DLD1 (cell line): ENCODE measurements around the gene BCO1.

Experiments used
- in situ Hi-C: cut with HindIII; loops from 2 replicates; pipeline ENCODE4 v1.10.0; 2017; ENCODE audit warnings: low sequenced_read_pairs

BCO1 gene

DNA sequence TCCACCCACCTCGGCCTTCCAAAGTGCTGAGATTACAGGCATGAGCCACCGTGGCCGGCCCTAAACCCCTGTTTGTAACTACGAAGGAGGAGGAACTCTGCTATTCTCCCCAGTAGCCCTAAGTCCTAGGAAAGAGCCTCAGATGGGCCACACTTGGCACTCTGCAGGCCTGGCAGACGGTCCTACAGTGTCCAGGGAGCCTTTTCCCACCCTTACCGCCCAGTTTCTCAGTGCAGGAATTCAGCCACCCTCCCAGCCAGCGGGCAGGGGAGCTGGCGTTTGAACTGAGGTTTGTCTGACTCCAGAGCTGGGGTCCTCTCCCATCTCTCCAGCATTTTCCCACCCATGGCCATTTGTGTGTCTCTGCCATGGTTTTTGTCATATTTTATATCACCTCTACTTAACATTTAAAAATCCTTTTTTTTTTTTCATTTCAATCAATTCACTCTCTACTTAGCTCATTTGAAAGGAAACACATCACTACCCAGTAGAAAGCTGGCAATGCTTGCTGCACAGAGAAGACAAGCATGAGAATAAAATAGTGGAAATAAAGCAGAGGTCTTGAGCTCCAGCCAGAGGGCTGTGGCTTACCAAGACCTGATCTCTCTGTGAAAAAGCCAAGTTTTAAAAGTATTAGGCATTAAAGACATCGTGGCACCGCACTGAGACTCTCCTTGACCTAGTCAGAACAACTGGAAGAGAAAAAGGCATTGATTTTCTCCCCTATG lies 34.9 kb downstream of the BCO1 start:
- in situ Hi-C loops = no loop called here

DNA sequence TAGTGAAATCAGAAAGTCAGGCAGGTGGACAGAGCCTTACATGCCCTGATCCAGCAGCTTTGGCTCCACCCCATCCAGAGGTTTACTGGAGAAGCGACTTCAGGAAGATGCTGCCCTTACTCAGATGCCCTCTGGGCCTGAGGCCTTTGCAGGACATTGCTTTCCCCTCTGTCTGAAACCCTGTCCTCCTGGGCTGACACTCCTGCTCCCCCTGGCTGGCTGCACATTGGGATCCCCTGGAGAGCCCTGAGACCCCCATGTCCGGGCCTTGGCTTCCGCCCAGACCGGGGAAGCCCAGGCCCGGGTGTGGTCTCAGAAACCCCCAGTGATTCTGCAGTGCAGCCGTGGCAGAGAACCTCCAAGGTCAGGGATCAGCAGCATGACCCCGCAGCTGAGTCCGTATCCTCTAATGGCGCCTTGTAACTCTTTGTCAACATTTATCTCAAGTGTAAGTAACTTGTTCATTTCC lies 36.6 kb downstream of the BCO1 start:
- in situ Hi-C loops = no loop called here

DNA sequence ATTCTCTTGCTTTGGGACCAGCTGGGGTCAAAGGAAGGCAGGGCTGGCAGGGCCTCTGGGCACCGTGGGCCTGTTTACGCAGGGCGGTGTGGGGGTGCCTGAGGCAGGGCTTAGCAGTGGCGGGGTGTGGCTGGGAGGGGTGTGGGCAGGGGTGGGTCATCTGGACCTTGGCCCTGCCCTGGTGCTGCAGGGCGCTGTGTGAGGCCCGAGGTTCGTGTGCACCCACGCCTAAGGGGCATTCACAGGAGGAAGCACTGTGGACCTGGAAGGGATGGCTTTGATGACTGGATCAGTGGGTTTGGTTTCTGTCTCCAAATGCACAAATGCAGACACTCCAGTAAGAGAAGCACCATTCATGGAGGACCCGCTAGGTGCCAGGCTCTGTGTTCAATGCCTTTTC lies 37.3 kb downstream of the BCO1 start:
- in situ Hi-C loops = no loop called here

DNA sequence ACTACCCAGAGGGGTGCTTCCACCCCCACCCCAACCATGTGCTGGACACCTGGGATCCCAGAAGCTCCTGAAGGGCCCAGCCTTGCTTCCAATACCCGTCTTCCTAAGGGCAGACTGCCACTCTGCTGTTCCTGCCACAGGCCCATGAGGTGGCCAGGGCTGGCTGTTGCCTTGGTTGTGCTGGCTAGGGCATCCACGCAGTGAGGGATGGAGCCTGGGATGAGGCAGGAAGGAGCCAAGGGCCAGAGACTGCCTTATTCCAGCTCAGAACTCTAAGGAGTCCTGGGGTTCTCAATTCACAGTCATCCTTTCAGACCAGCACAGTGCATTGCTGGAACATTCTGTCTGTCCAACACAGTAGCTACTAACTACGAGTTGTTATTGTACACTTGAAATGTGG lies 37.8 kb downstream of the BCO1 start:
- in situ Hi-C loops = no loop called here

DNA sequence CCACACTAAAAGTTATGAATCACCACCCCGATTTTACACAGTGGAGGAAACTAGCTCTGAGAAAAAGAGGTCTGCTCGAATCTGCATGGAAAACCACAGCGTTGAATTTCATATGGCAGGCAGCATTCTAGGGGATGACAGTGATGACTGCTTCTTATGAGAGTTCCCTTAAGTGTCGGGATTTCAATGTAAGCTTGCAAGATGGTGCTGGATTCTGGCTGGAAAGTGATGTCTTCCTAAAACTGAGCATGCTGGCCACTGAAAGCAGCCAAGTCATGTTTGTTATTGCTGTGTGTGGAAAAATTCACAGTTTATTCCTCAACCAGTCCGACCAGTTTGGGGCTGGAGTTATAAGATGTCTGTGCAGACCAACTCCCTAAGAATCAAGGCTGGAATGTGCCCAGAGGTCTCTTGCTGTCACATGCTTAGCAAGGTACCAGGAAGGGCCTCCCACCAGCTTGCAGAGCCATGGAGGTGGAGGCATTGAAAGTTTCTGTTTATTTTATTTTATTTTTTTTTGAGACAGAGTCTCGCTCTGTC lies 39.1 kb downstream of the BCO1 start:
- in situ Hi-C loops = no loop called here

DNA sequence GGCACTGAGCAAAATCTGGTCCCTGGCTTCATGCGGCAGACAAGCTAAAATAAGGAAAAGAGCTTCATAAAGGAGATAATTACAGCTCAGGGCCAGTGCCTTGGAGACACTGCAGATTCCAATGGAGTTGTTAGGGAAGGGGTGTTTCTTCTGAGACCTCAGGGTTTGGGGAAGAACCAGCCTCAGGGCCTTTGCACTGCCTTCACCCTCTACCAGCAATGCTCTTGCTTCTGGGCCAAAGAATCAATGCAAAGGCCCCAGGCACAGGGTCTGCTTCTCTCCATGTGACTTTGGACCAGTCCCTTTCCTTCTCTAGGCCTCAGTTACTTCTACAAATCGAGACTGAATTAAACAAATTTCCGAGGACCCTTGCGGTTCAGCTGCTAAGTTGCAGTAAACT lies 40.0 kb downstream of the BCO1 start:
- in situ Hi-C loops = no loop called here

DNA sequence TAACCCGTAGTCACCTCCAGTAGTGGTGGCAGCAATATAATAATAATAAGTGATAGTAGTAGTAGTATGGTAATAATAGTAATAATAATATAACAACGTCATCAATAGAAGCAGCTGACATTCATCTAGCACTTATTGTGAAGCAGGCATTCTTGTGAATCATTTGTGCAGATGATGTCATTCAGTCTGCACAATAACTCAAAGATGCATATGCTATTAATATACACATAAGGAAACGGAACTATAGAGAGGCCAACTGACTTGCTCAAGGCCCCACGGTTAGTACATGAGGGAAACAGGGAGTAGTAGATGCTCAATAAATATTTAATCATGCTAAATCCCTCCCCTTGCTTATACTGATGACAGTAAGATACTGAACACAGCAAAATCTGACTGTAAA lies 40.9 kb downstream of the BCO1 start:
- in situ Hi-C loops = no loop called here

DNA sequence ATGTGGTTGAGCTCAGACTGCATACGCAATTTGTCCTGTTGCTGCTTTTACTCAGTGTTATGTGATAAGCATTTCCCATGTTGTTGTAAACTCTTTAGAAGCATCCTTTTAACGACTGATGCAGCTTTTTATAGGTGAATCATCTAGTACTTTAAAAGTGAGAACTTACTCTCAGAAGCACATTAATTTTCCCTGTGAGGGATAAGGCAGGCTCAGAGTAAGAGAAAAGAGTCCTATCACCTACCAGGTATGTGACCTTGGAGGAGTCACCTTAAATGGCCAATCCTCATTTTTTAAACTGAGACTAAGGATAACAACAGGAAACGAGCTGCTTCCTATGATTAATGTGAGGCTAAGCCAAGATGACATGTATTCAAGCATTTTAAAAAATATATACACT lies 41.9 kb downstream of the BCO1 start:
- in situ Hi-C loops = no loop called here

DNA sequence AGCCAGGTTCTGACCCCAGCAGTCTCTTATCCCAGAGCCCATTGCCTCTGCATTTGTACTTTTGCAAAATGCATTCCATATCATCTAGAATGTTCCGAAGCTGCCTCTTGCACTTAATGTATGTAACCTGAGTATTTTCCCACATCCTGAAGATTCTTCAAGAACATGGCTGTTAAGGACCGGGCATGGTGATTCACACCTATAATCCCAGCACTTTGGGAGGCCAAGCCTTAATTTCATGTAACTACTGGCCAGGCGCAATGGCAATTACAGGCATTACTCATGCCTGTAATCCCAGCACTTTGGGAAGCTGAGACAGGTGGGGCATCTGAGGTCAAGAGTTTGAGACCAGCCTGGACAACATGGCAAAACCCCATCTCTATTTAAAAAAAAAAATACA lies 44.6 kb downstream of the BCO1 start:
- in situ Hi-C loops = no loop called here

DNA sequence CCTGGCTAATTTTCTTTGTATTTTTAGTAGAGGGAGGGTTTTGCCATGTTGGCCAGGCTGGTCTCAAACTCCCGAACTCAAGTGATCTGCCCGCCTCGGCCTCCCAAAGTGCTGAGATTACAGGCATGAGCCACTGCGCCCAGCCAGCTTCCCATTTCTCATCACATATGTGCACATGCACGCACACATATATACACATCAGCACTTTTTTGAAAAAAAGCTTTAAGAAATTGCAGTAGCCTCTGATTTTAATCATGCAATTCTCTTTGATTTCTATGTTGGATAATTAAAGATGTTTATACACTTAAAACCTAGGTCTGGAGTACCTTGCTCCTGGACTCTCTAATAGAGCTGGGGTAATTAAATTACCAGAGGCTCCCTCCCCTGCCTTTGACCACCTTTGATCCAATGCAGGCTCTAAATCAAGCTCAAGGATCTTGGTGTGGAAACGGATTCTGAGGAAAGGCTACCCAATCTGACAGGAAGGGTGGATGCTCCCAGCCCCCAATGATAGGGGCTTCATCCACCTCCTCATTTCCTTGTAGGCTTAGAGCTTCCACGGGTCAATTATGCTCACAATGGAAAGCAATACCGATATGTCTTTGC lies 46.6 kb downstream of the BCO1 start:
- in situ Hi-C loops = no loop called here

DNA sequence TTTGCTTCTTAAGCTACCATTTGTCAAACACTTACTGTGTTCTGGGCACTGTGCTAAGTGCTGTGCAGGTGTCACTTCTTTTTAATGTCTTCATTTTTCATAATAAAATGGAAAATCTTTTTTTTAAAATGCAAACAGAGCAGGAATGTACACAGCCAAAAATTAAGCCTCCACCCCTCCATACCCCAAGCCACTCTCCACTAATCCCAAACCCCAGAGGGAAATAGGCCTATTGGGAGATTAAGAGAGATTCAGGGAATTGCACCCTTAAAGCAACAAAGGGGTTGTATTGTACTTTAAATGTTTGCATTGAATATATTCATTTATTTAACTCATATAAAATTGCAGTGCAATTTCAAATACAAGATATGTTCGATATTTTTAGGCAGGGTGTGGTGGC lies 47.7 kb downstream of the BCO1 start:
- in situ Hi-C loops = no loop called here

DNA sequence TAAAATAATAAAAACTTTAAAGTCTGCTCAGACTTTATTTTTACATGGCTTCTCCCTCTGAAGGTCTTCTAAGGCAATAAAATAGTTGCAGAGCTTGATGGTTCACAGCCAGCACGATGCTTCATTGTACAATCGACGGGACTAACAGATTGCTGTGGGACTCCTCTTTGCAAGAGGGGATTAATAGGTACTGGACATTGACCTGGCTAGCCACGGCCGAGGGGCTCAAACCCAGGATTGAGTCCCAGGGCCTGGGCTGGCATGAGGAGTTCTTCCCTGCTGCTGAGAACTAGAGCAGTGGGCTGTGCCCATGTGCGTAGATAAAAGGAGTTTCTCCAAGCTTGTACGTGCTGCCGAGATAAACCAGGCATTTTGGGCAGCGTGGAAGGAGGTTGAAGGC lies 52.6 kb downstream of the BCO1 start:
- in situ Hi-C loops = no loop called here

DNA sequence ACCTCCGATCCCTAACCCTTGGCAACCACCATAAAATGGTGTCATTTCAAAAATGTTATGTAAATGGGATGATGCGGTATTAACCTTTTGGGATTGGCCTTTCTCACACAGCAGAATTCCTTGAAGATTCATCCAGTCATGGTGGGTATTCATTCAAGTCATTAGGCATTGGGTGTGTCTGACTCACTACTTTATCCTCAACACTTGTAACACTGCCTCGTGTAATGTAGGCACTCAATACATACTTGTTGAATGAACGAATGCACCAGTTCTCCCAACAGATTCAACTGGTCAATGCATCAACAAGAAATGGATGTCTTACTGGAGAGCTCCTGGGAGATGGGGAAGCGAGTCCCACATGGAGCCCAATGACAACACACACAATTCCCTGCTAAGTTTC lies 54.4 kb downstream of the BCO1 start:
- in situ Hi-C loops = no loop called here

DNA sequence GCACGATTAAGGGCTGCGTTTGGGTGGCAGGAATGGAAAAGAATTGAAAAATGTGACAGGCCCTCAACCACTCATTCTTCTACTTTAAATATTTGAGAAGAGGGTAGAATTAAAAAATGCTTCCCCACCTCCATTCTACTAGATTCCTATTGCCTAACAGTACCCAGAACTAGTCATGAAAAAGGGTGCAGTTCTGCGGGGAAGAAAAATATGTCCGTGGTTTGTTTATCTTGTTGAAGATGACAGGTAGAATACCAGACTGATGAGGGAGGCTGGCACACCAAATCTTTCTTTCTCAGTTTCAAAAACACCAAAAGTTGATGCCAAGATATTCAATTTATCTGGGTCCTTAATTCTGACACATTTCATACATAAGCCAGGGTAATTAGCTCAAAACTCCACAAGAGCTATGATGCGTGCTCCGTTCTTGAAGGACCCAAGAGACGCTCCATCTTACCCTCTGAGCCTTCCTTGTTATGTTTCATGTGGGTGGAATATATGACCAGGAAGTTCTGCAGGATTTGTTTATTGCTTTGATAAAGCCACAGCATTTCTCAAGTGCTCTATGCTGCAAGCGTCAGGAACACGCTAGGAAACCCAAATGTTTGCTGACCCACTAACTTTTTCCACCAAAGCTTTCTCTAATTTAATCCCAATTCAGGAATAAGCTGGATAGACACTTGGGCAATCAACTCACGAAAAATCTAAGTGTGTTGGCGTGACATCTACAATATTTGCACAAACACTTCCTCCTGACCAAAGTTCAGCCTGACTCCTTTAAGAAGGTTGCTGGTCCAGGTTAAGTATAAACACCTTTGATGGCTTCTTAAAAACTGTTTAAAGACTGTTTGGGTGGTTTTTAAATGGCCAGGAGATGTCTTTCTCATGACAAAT lies 55.7 kb downstream of the BCO1 start:
- in situ Hi-C loops = no loop called here

DNA sequence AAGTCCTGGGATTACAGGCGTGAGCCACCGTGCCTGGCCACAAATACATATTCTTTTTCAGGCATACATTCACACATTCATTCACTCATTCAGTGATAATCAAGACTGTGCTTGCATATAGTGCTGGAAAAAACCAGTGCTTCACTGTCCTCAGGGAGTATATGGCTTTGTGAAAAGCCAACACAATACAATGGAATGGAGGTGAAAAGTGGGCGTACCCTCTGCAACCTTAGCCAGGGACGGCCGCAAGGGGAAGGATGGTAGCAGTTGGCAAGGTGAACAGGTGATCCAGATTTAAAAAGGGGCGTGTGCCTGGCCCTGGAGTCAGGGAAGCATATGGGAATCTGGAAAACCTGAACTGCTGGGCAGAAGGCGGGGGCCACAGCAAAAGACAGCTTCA lies 58.1 kb downstream of the BCO1 start:
- in situ Hi-C loops = no loop called here

DNA sequence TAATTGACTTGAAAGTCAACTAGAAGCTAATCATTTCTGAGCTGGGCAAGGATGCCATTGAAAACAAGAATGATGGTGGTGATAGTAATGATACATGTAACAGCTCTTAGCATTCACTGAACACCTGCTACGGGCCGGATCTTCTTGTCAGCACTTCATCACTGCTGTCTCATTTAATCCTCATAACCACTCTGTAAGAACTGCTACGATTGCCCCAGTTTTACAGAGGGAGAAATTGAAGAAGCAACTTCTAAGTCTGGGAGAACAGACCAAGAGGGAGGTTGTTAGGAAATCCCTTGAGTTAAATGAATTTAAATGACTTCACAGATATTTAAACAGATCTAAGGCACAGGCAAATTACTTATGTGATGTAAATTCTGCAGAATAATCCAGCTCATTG lies 69.3 kb downstream of the BCO1 start:
- in situ Hi-C loops = no loop called here

DNA sequence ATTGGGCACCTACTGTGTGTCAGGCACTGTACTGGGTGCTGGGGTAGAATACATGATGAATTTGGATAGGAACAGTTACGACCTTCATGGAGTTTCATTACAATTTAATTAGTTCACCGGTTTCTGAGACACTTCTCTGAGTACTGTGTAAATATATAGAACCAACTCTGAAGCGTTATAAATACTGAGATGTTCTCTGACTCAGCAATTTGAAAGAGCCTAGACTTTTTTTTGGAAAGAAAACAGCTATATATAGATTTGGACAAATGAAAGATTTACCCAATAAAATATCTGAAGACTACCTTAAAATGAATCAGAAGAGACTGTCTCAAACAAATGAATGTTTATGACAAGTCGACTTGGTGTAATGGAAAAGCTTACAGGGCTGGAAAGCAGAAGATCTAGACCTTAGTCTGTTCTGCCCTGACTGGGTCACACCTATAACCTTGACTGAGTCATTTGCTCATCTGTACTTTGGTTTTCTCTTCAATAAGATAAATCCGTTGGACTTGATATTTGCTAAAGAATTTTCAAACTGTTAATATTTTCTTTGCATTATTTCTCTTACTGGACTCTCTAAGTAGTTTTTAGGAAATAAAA lies 71.7 kb downstream of the BCO1 start:
- in situ Hi-C loops = no loop called here

DNA sequence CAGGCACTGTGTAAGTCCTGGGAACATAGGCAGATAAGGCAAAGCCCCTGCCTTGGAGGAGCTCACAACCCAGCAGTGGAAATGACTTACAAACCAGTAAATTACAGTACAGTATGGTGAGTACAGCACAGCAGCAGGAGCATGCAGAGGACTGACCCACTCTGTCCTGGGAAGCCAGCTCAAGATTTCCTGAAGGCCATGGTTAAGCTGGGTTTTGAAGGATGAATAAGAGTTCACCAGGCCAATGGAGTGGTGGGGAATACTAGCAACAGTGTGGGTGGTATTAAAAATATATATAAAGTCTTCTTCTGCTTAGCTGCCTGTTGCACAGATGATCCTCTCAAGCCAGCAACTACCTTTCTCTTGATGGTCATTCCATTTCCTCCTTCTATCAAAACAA lies 73.3 kb downstream of the BCO1 start:
- in situ Hi-C loops = no loop called here

DNA sequence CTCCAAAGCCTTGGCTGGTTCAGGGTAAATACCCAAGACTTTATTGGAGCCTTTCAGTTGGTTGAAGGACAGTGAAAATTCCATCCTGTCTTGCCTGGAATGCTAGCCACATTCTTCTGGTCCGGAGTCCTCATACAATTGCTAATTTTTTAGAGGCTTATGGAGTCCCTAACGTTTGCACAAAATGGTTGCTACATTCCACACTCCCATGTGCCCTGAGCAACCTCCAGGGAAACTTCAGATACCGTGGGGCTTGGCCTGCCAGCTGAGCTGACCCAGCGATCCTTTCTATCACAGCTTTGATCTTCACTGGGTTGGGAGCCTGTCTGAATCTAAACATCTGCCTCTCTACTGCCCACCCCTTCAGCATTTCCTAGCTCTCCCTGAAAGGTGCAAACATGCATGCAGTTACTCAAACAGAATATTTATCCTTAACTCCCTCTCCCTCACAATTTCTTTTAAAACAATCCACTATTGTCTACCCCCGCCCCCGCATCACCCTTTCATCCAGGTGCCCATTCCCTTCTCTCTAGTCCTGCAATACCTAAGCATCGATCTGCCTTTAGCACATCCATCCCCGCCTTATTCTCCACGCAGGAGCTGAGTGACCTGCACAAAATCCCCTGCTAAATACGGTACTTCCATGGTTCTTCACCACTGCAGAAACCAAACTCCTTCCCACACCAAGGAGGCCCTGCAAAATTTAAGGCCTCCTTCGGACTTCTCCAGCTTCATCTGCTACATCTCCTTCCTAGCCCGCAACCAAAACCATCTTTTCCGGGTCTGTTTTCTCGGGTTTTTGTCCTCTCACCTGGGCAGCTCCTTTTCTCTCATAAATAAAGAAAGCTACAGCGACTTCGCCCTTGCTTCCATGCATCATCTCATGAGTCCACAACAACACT lies 75.5 kb downstream of the BCO1 start:
- in situ Hi-C loops = no loop called here

DNA sequence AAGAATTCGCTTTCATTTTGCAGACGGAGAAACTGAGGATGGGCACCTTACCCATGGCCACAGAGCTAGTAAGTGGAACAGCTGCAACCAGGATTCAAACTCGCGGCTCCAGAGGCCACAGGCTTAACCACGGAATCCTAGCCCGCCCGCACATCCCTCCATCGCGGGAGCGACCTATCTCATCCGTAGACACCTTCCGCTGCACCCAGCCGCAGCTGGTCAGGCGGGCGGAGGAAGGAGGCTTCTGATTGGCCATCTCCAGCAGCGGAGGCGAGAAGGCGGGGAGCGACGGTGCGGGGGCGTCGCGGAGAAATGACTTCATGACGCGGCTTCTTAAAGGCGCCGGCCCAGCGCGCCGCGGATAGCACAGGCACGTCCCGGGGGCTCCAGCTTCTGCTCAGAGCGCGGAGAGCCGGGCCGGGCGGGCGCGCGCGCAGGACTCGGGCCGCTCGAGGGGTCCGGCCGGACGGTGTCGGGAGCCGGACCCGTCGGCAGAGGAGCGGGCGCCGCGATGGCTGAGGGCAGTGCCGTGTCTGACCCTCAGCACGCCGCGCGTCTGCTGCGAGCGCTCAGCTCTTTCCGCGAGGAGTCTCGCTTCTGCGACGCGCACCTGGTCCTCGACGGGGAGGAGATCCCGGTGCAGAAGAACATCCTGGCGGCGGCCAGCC lies 76.2 kb downstream of the BCO1 start, which contains the start of gene GAN:
Gene GAN, plus strand, starts transcription at position 360 of the 668 bp plus-strand sequence. Its CDS starts 152 bp downstream, at position 512.
- in situ Hi-C loops = no loop called here
